DND-41 (cell line): ENCODE data around the gene SCUBE1.

ENCODE experiments used
- CTCF ChIP-seq: IDR thresholded peaks from 2 replicates; pipeline ENCODE4 v1.5.1; 2012; ENCODE audit warnings: borderline replicate concordance, low read length, moderate library complexity, mild to moderate bottlenecking; ENCODE audit not compliant: poor library complexity, severe bottlenecking; ENCODE audit errors: extremely low read depth
- EZH2 ChIP-seq: IDR thresholded peaks from 3 replicates; pipeline ENCODE4 v1.6.1; 2012; ENCODE audit warnings: borderline replicate concordance, low read depth, mild to moderate bottlenecking, moderate library complexity, low read length, inconsistent platforms; ENCODE audit not compliant: severe bottlenecking

DNA sequence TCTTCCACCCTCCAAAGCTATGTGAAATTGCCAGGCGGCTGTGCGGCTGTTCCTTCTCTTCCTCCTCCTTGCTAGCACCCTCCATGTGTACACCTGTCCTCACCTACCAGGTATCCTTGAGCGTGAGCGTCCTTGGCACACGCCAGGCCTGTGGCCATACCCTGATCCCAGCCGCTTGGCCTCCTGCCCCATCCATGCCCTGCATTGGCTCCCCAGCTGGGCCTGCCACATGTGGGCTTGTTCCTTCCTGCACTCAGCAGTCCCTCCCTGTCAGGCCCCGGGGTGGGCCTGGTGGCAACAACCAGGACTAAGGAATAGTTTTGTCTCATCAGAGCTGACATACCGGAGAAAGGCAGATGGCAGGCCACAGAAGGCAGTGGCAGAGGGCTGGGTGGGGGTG is 40.0 kb downstream of the SCUBE1 start:
- TF ChIP-seq CTCF: no peak
- TF ChIP-seq EZH2: no peak
